ENCODE results near the gene DNAJC22.

Gene DNAJC22

DNA sequence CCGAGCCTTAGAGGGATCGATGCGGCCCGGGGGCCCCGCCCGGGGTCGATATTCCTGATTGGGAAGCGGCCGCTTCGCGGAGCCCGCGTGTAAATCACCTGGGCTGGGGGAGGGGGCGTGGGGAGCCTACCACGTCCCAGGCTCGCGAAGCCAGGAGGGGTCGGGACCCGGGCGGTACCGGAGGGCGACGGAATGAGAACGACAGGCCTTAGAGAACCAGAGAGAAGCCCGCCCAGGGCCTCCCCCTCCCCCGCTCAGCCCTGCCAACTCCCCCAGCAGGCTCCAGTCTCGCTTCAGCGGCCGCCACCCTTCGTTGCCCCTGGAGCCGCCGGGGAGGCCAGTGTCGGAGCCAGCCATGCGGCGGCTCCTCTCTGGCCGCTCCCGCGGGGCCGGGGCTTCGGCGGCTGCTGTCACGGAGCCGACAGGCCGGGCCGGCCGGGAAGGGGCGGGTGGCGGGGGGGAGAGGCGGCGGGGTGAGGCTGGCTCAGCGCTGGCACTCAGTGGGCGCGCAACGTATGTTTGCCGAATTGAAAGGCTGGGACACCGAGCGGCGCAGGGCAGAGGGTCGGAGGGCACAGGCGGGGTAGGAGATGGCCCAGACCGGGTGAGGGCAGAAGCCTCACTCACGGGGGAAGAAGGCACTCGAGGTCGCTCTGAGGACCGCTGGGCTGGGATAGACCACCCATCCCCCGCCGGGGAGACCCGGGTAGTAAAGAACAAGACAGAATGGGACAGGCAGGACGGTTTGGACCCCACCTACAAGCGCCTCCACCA lies 1.4 kb upstream of the DNAJC22 start:
- peak in 1 of 2 donors; percentile 33 for DNase-seq

GRCh38 chr12:49345825-49346658 lies 646 bp upstream of the DNAJC22 start:
- no peak for DNase-seq

DNA sequence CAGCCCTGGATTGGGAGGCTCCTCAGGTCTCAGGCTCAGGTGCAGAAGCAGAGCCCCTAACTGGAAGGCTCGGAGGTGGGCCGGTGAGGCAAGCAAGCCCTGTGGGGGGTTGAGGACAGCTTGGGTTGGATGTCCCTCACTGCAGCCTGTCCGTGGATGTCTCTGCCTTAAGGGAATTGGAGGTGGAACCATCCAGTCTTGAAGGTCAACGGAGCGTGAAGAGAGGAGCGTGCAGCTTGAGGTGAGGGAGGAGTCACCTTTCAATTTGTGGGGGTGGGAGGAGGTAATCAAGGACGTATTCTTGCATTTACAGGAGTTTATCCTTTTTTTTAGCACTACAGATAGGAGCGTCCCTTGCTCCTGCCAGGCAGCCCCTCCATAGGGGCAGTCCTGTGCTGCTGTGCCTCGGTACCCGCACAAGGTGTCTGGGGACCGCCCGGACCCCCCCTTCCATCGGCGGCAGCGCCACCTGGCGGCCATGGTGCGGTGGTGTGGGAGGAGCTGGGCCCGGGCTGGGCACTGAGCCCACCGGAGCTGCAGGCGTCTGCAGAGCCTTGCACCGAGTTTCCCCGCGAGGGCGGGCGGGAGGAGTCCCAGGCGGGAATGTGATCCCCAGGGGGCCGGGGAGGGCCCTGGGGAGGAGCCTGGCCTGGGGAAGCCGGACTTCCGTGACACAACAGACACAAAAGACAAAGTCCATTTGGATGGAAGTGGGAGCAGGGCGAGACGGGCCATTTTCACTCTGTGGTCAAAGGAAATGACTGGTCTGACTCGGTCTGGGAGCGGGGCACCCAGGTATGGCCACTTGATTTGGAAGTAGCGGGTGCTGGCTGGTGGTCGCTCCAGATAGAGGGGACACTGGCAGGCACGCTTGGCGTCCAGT lies 864 bp downstream of the DNAJC22 start:
- DNase-seq = peak; percentile 80 to 85

DNA sequence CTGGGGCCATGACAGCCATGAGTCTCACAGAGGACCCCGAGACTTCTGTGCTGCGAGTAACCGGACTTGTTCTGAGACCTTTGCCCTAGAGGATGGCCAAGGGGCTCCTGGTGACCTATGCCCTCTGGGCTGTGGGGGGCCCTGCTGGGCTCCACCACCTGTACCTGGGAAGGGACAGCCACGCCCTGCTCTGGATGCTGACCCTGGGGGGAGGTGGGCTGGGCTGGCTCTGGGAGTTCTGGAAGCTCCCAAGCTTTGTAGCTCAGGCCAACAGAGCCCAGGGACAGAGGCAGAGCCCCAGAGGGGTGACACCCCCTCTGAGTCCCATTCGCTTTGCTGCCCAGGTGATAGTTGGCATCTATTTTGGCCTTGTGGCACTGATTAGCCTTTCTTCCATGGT lies 2.1 kb downstream of the DNAJC22 start:
- no peak for DNase-seq

- DNase-seq = no peak
Measured at GRCh38 chr12:49349266-49349665, 2.6 kb downstream of the DNAJC22 start.

DNA sequence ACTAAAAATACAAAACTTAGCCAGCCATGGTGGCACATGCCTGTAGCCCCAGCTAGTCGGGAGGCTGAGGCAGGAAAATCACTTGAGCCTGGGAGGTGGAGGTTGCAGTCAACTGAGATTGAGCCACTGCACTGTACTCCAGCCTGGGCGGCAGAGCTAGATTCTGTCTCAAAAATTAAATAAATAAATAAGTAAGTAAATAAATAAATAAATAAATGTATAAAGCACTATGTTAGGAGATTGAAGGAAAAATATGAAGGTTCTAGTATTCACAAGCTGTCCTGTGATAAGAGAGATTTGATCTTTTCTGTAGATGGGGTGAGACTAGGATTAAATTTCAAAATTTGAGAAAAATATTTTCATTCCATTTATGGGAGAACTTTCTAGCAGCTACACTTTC lies 5.7 kb downstream of the DNAJC22 start:
- DNase-seq = no peak

DNA sequence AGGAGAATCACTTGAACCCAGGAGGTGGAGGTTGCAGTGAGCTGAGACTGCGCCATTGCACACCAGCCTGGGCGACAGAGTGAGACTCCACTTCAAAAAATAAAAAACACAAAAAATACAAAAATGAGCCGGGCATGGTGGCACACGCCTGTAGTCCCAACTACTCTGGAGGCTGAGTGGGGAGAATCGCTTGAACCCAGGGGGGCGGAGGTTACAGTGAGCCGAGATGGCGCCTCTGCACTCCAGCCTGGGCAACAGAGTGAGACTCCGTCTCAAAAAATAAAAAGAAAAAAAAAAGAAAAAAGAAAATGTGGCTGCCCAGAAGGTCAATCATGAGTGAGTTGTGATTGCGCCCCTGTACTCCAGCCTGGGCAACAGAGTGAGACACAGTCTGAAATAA lies 9.2 kb downstream of the DNAJC22 start:
- no peak for DNase-seq

GRCh38 chr12:49357103-49357678 lies 10.5 kb downstream of the DNAJC22 start:
- no peak for DNase-seq

GRCh38 chr12:49358483-49359141 lies 11.9 kb downstream of the DNAJC22 start:
- DNase-seq = peak in 1 of 2 donors; percentile 51

DNA sequence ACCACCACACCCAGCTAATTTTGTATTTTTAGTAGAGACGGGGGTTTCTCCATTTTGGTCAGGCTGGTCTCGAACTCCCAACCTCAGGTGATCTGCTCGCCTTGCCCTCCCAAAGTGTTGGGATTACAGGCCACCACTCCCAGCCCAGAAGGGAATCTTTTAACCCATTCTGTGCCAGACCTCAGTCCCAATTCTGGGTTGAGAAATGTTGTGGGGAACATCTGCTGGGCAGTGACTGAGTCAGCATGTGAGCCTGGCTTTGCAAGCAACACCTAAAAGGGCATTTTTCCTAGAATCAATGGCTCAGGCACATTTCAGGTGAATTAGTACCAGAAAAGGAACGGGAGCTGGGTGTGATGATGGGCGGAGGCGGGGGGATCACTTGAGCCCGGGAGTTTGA lies 13.0 kb downstream of the DNAJC22 start:
- DNase-seq = no peak

GRCh38 chr12:49362077-49362476 lies 15.4 kb downstream of the DNAJC22 start:
- DNase-seq = no peak

GRCh38 chr12:49364989-49365388 lies 18.3 kb downstream of the DNAJC22 start:
- no peak for DNase-seq

DNA sequence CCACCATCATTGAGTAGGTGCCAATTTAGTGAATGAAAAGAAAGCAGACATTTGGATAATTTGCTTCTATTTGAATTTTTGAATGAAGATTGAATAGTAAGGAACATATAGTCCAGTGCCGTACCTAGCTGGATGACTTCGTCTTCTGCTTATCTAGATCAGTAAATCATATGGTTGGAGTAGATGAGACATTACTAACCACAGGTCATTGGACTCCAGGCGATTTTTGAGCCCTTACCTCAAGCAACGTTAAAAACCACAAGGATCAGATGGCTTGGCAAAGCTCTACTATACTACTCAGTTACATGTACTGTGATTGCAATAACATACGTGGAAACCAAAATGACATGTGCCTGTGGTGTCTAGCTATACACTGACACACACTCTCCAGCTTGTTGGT lies 18.9 kb downstream of the DNAJC22 start:
- DNase-seq = no peak

- DNase-seq = peak in 1 of 2 donors; percentile 31
Measured at GRCh38 chr12:49366096-49366651, 19.5 kb downstream of the DNAJC22 start.

DNA sequence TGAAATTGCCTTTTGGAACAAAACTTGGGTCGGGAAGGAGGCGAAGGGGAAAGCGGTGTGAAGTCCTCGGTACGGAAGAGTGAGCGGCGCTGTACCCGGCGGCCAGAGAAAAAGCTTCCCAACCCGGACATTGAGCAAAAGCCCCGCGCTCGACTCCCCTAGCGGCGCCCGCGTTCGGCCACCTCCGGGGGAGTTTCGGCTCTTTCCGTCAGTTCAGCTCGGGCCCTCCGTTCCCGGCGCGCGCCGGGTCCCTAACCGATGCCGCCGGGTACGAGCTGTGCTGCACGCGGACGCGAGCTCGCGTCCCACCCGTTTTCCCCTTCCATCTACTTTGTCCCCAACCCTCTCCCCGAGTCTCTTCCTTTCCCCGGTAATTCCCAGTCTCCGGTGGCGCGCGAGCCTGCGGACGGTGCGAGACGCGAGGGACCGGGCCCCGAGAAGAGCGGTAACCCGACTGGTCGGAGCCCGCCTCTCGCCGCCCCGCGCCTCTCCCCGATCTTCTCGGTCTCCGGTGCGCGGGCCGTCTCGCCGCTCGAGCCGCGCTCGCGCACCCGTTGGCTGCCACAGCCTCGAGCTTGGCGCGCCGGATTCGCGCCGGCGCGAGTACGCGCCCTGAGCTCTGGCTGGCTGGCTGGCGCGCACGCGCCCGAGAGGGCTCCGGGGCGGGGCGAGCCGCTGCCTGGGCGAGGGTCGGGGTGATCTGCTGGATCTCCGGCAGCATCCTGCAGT lies 20.1 kb downstream of the DNAJC22 start:
- DNase-seq = peak; percentile 86 to 95

GRCh38 chr12:49367381-49368239 lies 20.9 kb downstream of the DNAJC22 start, which contains the start of gene SPATS2:
Gene SPATS2 (plus strand): TSS chr12:49367462. CDS start chr12:49461013, 93,551 bp downstream.
- DNase-seq = no peak

DNA sequence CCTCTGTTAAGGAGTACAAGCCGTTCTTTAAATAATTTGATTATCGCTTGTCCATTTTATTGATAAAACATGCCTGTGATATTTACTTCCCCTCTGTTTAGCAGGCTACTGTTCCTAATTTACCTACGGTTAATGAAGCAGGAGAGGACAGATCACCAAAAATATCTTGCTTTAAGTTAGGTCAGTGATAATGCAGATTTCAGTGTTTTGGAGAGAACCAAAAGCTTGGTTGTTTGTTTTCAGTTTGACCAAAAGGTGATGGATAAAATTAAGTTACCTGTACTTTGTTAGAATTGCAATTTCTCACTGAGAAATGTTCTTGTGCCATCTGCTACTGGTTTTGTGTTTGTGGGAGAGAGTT lies 21.5 kb downstream of the DNAJC22 start:
- DNase-seq = no peak

DNA sequence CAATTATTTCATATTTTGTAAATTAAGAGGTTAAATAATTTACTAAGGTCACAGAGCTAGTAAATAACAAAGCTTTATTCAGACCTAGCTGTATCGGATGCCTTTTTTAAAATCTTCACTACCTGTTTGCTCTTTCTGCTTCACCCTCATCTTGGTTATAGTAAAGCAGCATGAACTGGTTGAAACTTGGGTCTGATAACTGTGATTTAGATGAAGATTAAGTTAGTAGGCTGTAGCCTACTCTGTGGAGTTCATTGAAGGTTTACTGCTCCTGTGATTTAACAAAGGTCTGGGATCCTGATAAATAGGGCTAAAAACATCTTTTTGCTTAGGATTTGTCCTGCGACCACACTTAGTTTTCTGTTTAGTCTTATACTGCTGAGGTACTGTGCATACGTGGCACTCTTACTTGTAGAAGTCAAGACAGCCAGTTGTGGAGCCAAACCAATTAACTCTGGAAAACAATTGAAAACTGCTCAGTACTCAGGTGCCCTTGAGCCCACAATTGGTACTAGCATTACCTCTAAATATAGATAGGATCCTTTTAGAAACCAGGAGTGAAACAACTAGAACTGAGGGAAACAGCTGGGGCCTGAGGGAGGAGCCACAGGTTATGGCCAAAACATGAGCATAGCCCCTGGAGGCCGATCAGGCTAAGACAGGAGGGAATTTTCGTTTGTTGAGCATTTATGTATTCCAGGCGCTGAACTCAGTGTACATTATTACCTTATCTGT lies 22.9 kb downstream of the DNAJC22 start:
- DNase-seq = peak; percentile 26 to 33

DNA sequence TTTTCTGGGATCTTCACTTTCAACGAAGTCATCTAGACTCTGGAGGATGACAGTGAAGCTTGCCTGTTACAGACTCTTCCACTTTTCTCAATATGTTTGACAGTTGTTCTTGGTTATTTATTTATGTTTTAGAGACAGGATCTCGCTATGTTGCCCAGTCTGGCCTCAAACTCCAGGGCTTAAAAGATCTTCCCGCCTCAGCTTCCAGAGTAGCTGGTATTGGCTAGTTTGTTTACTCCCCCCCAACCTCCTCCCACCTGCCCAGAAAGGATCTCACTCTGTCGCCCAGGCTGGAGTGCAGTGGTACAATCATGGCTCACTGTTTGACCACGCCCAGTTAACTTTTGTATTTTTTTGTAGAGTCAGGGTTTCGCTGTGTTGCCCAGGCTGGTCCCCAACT lies 23.9 kb downstream of the DNAJC22 start:
- DNase-seq = no peak

Measured in stimulated activated CD4-positive, alpha-beta T cell treated with anti-CD3 and anti-CD28 coated beads, Interleukin-2, amount 100 ng/mL, for 24 hours (primary cell).